Stimulated activated CD4-positive, alpha-beta T cell treated with anti-CD3 and anti-CD28 coated beads, TNF-alpha, amount 100 ng/mL, for 48 hours (primary cell): ENCODE results near the gene TCF4.

Experiments used
- DNase-seq, 3 donors: peaks; one replicate each; pipeline ENCODE4 v3.0.0-alpha.2; 2020; ENCODE audit warnings: low read depth in 3 of 3

Gene TCF4

GRCh38 chr18:55173291-55173690 lies 414.7 kb downstream of the TCF4 start:
- no peak for DNase-seq
